NCI-H345 treated with DMSO at 0.1 percent for 48 hours (cell line): ENCODE results near the gene TMEM191B.
"Not testable (repeated sequence)": the region's sequence is repeated elsewhere in the genome, so short reads cannot be mapped to it uniquely, and the experiment has no call there.

Experiments used
- DNase-seq: peaks from one replicate; lab custom pipeline; 2025; ENCODE audit not compliant: unreplicated experiment; lab: John Stamatoyannopoulos, UW

TMEM191B gene

GRCh38 chr22:18527752-18528596 is at the start of gene TMEM191B:
Gene TMEM191B, plus strand, starts transcription at chr22:18527802. Its CDS starts 179 bp downstream, at chr22:18527981.
- DNase-seq: not testable (repeated sequence)

GRCh38 chr22:18496227-18496626 is 31.4 kb upstream of the TMEM191B start:
- DNase-seq: not testable (repeated sequence)

GRCh38 chr22:18511327-18511726 is 16.3 kb upstream of the TMEM191B start:
- DNase-seq: not testable (repeated sequence)

GRCh38 chr22:18512378-18512777 is 15.2 kb upstream of the TMEM191B start:
- DNase-seq: not testable (repeated sequence)

- not testable (repeated sequence) for DNase-seq
These were observed 14.1 kb upstream of the TMEM191B start for GRCh38 chr22:18513454-18513853.

GRCh38 chr22:18518061-18518460 is 9.5 kb upstream of the TMEM191B start, which contains the start of gene GGTLC3:
Gene GGTLC3, minus strand, starts transcription at chr22:18518161. Its CDS starts 264 bp downstream, at chr22:18517897.
- DNase-seq: not testable (repeated sequence)

GRCh38 chr22:18522762-18523161 is 4.8 kb upstream of the TMEM191B start:
- DNase-seq: not testable (repeated sequence)

- not testable (repeated sequence) for DNase-seq
These were observed 4.3 kb upstream of the TMEM191B start for GRCh38 chr22:18523328-18523727.

- not testable (repeated sequence) for DNase-seq
These were observed 1.2 kb downstream of the TMEM191B start for GRCh38 chr22:18528597-18529415.

GRCh38 chr22:18529416-18530145 is 2.0 kb downstream of the TMEM191B start:
- not testable (repeated sequence) for DNase-seq

GRCh38 chr22:18533633-18534032 is 6.0 kb downstream of the TMEM191B start:
- not testable (repeated sequence) for DNase-seq

GRCh38 chr22:18534315-18534714 is 6.7 kb downstream of the TMEM191B start:
- DNase-seq: not testable (repeated sequence)

- DNase-seq: not testable (repeated sequence)
These were observed 12.4 kb downstream of the TMEM191B start for GRCh38 chr22:18539994-18540393.

GRCh38 chr22:18543400-18543799 is 15.8 kb downstream of the TMEM191B start:
- not testable (repeated sequence) for DNase-seq

GRCh38 chr22:18544615-18545014 is 17.0 kb downstream of the TMEM191B start:
- DNase-seq: not testable (repeated sequence)

GRCh38 chr22:18549458-18550179 is 22.0 kb downstream of the TMEM191B start:
- DNase-seq: not testable (repeated sequence)

- DNase-seq: not testable (repeated sequence)
These were observed 23.4 kb downstream of the TMEM191B start for GRCh38 chr22:18551046-18551445.

GRCh38 chr22:18552839-18553597 is 25.4 kb downstream of the TMEM191B start:
- not testable (repeated sequence) for DNase-seq
